BE2C (cell line): ENCODE data around the gene SP6.

Experiments used
- DNase-seq: peaks from one replicate; pipeline ENCODE4 v3.0.0-alpha.2; 2020
- H3K27me3 ChIP-seq: fragments of 250-450 bp; sonication (Bioruptor Pico); 2 replicates; pipeline ENCODE4 v1.5.1; 2020; ENCODE audit warnings: mild to moderate bottlenecking
- H3K36me3 ChIP-seq: fragments of 250-450 bp; sonication (Bioruptor Pico); 2 replicates; pipeline ENCODE4 v1.5.1; 2020; ENCODE audit warnings: mild to moderate bottlenecking
- H3K4me1 ChIP-seq: fragments of 250-450 bp; sonication (Bioruptor Pico); 2 replicates; pipeline ENCODE4 v1.5.1; 2020
- H3K4me3 ChIP-seq: 2 replicates; pipeline ENCODE4 v1.5.1; 2011; ENCODE audit warnings: low read depth, low read length
- H3K9me3 ChIP-seq: fragments of 250-450 bp; sonication (Bioruptor Pico); 2 replicates; pipeline ENCODE4 v1.5.1; 2020
- TF ChIP-seq, protein P1 (sequence below): IDR thresholded peaks from 2 replicates; pipeline ENCODE4 v1.5.1; 2012; ENCODE audit warnings: mild to moderate bottlenecking, low read depth, low read length

Gene SP6

DNA sequence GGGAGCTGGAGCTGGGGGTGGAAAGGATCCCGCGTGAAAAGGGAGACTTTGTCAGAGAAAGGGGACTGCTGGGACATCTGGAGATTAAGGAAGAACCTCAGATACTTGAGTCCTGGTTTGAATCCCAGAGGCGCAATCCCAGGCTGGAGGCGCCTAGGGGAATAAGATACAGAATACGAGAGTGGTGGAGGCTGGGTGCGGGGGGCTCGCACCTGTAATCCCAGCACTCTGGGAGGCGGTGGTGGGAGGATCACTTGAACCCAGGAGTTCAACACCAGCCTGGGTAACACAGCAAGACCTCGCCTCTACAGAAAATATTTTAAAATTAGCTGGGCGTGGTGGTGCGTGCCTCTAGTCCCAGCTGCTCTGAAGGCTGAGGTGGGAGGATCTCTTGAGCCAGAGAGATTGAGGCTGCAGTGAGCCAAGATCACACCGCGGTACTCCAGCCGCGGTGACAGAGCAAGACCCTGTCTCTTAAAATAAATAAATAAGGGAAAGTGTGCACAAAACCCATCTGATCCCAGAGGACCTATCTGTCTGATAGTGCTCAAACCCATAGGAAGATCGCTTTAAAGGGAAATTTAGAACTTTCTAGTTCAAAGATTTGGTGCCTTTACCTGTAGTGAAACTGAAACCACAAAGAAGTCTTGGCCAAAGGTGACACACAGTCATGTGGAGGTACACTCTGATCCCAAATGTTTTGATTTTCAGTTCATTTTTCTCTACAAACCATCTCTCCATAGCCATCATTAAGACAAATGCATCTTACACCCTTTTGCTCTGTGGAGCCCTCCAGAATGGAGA lies 9.3 kb downstream of the SP6 start:
- H3K9me3 ChIP-seq: no peaks in the 10 kb centered on the region
- peaks cover 3% of the 10 kb centered on the region; the same call in 1 of the 2 replicates for H3K4me1 ChIP-seq
- peak overlapping the region; percentile 76 for H3K4me3 ChIP-seq
- peaks cover 24% of the 10 kb centered on the region for H3K27me3 ChIP-seq
- no peak for DNase-seq
- TF ChIP-seq, protein P1, sequence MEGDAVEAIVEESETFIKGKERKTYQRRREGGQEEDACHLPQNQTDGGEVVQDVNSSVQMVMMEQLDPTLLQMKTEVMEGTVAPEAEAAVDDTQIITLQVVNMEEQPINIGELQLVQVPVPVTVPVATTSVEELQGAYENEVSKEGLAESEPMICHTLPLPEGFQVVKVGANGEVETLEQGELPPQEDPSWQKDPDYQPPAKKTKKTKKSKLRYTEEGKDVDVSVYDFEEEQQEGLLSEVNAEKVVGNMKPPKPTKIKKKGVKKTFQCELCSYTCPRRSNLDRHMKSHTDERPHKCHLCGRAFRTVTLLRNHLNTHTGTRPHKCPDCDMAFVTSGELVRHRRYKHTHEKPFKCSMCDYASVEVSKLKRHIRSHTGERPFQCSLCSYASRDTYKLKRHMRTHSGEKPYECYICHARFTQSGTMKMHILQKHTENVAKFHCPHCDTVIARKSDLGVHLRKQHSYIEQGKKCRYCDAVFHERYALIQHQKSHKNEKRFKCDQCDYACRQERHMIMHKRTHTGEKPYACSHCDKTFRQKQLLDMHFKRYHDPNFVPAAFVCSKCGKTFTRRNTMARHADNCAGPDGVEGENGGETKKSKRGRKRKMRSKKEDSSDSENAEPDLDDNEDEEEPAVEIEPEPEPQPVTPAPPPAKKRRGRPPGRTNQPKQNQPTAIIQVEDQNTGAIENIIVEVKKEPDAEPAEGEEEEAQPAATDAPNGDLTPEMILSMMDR: no peak
- H3K36me3 ChIP-seq: no peaks in the 10 kb centered on the region

DNA sequence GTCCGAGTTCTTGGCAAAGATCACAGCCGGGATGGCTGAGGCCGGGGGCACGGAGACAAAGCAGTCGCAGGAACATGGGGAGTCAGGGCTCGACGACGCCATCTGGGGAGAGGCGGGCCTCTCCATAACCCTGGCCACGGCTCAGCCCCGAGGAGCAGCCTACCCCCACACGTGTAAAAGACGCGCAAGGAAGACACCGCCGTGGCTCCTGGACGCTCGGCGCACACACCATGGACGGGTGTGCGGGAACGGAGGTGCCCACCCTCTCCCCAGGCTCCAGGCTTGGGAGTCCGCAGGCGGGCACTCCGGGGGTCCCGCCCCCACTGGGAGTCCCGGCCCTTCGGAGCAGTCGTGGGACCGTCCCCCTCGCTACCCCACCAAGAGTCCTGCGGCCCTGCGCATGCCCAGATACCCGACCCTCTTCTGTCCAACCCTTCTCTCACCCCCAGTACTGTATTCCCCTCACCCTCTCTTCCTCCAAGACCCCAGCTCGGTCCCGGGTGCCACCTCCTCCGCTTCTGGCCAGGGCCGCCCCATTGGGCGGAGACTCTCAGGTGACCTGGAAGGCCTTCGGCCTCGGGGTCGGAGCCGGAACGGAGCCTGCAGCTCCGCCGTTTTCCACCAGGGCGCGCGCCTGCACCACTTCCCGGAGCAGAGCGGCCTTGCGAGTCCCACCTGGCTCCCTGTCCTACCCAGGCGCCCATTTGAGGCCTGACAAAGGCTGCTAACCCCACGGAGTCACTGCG lies 10.0 kb downstream of the SP6 start, which contains the start of gene SCRN2:
SCRN2 (minus strand) TSS at position 532 of the 746 bp plus-strand sequence; CDS start at position 102, 430 bp downstream.
- no peaks in the 10 kb centered on the region for H3K9me3 ChIP-seq
- peak; percentile 90 for DNase-seq
- H3K4me3 ChIP-seq: peak within 1 kb of the TSS; percentile 76
- H3K27me3 ChIP-seq: peaks cover 16% of the 10 kb centered on the region
- H3K36me3 ChIP-seq: no peaks in the 10 kb centered on the region
- H3K4me1 ChIP-seq: peaks cover 3% of the 10 kb centered on the region; the same call in 1 of the 2 replicates
- TF ChIP-seq, protein P1: peak; percentile 88

DNA sequence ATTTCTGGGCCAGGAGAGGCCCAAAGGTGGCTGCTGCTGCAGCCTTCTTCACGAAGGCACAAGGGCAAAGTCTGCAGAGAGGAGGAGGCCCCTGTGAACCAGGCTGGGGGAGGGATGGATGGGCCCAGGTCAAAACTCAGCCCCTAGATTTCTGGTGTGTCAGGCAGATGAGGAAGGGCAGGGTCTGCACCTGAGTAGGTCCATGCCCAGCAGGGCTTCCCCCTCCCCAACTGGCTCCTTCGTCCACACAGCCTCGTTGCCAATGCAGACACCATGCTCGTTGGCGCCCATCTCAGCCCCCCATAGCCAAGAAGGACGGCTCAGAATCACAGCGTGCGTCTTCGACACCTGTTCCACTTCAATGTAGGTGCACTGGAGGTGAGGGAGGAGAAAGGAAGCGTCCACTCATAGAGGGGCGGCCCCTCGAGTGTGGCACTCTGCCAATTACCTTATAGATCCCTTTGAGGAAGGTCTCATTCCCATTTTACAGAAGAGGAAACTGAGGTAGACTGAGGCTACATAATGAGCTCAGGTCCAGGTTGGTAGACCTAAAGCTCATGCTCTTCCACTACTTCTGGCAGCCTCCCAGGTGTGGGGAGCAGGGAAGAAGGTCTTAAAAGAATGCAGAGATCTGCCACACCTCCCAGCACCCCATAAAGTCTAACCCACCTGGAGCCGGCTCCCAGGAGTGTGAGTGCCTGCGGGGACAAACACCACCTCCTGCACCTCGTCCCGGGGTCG lies 10.8 kb downstream of the SP6 start:
- DNase-seq: no peak
- peaks cover 3% of the 10 kb centered on the region; the same call in 1 of the 2 replicates for H3K4me1 ChIP-seq
- TF ChIP-seq, protein P1: no peak
- peak overlapping the region; percentile 76 for H3K4me3 ChIP-seq
- H3K36me3 ChIP-seq: no peaks in the 10 kb centered on the region
- H3K9me3 ChIP-seq: no peaks in the 10 kb centered on the region
- H3K27me3 ChIP-seq: peaks cover 9% of the 10 kb centered on the region

DNA sequence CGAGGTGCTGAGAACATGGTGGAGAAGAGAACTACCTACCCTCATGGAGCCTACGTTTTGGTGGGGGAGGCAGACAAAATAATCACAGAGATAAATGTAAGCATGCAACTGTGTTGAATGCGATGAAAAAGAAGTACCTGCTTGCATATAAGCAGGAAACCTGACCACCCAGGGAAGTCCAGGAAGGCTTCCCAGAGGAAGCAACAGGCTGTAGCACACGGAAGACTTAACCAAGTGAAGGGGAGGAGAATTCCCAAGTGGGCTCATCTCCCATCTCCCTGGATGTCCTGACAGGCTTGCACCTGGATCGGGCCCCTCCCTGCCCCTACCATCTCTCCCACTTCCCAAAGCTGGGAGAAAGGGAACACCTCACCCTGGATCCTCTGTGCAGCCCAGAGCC lies 11.9 kb downstream of the SP6 start:
- H3K9me3 ChIP-seq: no peaks in the 10 kb centered on the region
- H3K4me3 ChIP-seq: no peak overlapping the region
- TF ChIP-seq, protein P1: no peak
- H3K4me1 ChIP-seq: no peaks in the 10 kb centered on the region; the same call in 1 of the 2 replicates
- H3K36me3 ChIP-seq: no peaks in the 10 kb centered on the region
- DNase-seq: no peak
- H3K27me3 ChIP-seq: no peaks in the 10 kb centered on the region; the same call in 1 of the 2 replicates

DNA sequence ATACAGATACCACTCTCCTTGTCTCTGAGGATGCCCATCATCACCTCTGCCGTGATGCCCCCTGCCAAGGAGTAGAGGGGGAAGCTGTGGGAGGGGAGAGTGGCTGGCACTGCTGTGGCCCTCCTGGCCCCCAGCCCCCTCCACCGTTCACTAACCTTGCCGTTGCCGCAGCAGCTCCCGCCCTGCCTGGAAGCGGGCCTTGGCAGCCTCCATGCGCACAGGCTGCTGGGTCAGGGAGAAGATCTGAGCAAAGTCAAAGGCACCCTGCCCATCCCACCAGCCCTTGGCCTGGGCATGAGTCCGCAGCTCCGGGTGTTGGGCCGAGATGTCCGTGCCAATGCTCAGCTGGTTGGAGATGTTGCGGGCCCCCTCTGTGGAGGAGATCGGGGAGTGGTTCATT lies 12.3 kb downstream of the SP6 start:
- H3K4me3 ChIP-seq: no peak overlapping the region
- no peaks in the 10 kb centered on the region for H3K4me1 ChIP-seq
- no peaks in the 10 kb centered on the region for H3K36me3 ChIP-seq
- TF ChIP-seq, protein P1: no peak
- no peak for DNase-seq
- H3K27me3 ChIP-seq: no peaks in the 10 kb centered on the region
- H3K9me3 ChIP-seq: no peaks in the 10 kb centered on the region
